CD4-positive, alpha-beta T cell treated with Interleukin-17A for 4 hours (primary cell): ENCODE results near the gene TAF11L2.
"Not testable (repeated sequence)": the region's sequence is repeated elsewhere in the genome, so short reads cannot be mapped to it uniquely, and the experiment has no call there.

ENCODE experiments used
- DNase-seq: peaks from one replicate; pipeline ENCODE4 v3.0.0-alpha.2; 2020; ENCODE audit warnings: mixed read lengths

Gene TAF11L2

DNA sequence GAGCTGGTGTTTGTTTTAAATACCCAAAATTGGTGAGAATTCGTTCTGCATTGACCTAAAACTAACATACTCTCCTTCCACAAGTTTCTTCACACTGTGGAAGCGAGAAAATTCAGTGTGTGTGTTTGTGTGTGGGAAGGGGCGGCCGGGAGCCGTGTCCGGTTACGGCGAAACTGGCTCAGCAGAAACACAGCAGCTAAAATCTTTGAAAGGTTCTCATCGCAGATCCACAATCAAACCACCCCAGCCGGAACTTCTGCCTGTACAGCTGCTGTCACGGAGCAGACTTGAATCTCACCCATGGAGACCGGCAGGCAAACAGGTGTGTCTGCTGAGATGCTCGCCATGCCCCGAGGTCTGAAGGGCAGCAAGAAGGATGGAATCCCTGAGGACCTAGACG is 30.3 kb downstream of the TAF11L2 start, which contains the start of gene TAF11L6:
Gene TAF11L6 (plus strand): TSS at position 301 of the 400 bp plus-strand sequence.
- not testable (repeated sequence) for DNase-seq
